ENCODE results near the gene SLC8A3. TPM values are rescaled to one million over a fixed set of nuclear protein-coding genes. Genes with fewer than 3 reads are reported as not detected.
A peak's percentile ranks its signal among the peaks of the same experiment; 100 is the strongest.

SLC8A3 gene
- total and polyA plus RNA-seq, 2 of the 13 experiments (the other 11 are each of a cell fraction or from before 2014, with no cell fraction given): 0.01 to 0.02 TPM

DNA sequence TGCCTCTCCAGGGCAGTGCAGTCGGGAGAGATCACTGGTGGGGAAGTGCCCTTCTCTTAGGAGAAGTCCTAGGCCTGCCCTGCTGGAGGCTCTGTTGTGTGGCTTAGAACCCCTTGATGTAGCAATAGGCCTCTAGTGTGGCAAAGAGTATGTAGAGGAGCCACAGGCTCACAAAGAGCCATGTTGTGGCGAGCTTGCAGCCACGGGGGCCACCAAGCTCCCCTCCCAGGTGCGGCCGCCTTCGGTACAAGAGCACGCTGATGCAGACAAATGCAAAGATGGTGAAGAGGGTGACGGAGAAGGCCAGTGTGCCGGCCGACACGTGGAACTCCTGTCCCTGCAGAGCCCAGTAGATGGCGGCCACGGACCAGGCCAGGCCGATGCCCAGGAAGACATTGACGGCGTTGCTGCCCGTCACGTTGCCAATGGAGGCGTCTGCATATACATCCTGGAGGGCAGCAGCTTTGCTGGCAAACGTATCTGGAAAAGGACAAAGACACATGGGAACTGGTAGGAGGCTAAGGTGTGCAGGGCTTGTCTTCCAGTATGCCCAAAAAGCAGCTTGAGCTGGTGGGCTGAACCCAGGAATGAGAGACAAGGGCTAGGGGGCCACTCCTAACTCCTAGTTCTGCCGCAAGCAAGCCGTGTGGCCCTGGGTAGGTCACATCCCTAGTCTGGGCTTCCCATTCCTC lies 142.8 kb downstream of the SLC8A3 start (continued):
- TF ChIP-seq, protein P1, sequence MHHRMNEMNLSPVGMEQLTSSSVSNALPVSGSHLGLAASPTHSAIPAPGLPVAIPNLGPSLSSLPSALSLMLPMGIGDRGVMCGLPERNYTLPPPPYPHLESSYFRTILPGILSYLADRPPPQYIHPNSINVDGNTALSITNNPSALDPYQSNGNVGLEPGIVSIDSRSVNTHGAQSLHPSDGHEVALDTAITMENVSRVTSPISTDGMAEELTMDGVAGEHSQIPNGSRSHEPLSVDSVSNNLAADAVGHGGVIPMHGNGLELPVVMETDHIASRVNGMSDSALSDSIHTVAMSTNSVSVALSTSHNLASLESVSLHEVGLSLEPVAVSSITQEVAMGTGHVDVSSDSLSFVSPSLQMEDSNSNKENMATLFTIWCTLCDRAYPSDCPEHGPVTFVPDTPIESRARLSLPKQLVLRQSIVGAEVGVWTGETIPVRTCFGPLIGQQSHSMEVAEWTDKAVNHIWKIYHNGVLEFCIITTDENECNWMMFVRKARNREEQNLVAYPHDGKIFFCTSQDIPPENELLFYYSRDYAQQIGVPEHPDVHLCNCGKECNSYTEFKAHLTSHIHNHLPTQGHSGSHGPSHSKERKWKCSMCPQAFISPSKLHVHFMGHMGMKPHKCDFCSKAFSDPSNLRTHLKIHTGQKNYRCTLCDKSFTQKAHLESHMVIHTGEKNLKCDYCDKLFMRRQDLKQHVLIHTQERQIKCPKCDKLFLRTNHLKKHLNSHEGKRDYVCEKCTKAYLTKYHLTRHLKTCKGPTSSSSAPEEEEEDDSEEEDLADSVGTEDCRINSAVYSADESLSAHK (CRISPR knock-in tag; IDR thresholded peaks at IDR 0.05; ENCODE audit: borderline replicate concordance): no peak
- TF ChIP-seq MTF1 (CRISPR knock-in tag; IDR thresholded peaks at IDR 0.05): no peak
- TF ChIP-seq ZKSCAN1 (IDR thresholded peaks at IDR 0.05; ENCODE audit: low read length): no peak
- TF ChIP-seq ZNF460 (CRISPR knock-in tag; IDR thresholded peaks at IDR 0.05; ENCODE audit: borderline replicate concordance): no peak
- TF ChIP-seq, protein P2, sequence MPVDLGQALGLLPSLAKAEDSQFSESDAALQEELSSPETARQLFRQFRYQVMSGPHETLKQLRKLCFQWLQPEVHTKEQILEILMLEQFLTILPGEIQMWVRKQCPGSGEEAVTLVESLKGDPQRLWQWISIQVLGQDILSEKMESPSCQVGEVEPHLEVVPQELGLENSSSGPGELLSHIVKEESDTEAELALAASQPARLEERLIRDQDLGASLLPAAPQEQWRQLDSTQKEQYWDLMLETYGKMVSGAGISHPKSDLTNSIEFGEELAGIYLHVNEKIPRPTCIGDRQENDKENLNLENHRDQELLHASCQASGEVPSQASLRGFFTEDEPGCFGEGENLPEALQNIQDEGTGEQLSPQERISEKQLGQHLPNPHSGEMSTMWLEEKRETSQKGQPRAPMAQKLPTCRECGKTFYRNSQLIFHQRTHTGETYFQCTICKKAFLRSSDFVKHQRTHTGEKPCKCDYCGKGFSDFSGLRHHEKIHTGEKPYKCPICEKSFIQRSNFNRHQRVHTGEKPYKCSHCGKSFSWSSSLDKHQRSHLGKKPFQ (CRISPR knock-in tag; IDR thresholded peaks at IDR 0.05; ENCODE audit: insufficient replicate concordance): peak; percentile 44
- TF ChIP-seq REXO4 (CRISPR knock-in tag; IDR thresholded peaks at IDR 0.05; ENCODE audit: borderline replicate concordance): no peak
- TF ChIP-seq, protein P3, sequence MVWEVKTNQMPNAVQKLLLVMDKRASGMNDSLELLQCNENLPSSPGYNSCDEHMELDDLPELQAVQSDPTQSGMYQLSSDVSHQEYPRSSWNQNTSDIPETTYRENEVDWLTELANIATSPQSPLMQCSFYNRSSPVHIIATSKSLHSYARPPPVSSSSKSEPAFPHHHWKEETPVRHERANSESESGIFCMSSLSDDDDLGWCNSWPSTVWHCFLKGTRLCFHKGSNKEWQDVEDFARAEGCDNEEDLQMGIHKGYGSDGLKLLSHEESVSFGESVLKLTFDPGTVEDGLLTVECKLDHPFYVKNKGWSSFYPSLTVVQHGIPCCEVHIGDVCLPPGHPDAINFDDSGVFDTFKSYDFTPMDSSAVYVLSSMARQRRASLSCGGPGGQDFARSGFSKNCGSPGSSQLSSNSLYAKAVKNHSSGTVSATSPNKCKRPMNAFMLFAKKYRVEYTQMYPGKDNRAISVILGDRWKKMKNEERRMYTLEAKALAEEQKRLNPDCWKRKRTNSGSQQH (CRISPR knock-in tag; IDR thresholded peaks at IDR 0.05; ENCODE audit: low read depth): peak; percentile 70; the same call in 1 of the 2 replicates
- 0 out of 2 replicates have a peak, but pooled peaks have one; percentile 28 for TF ChIP-seq ZNF589 (CRISPR knock-in tag; conservative IDR thresholded peaks at IDR 0.05)
- peak; percentile 51; the same call in 1 of the 2 replicates for TF ChIP-seq ZMYM3 (CRISPR knock-in tag; IDR thresholded peaks at IDR 0.05)
- peak; percentile 93; the same call in 1 of the 2 replicates for TF ChIP-seq ZNF788 (CRISPR knock-in tag; IDR thresholded peaks at IDR 0.05; ENCODE audit: borderline replicate concordance)
- no peak for TF ChIP-seq SMARCC2 (IDR thresholded peaks at IDR 0.05)
- TF ChIP-seq GABPB1 (CRISPR knock-in tag; IDR thresholded peaks at IDR 0.05): peak; percentile 64
- TF ChIP-seq, protein P4, sequence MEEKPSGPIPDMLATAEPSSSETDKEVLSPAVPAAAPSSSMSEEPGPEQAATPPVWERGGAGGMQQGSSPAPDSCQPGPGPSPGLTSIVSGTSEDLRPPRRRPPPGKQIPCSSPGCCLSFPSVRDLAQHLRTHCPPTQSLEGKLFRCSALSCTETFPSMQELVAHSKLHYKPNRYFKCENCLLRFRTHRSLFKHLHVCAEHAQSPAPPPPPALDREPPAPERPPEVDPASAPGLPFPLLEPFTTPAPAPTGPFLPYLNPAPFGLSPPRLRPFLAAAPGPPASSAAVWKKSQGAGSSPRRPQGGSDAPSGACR (CRISPR knock-in tag; IDR thresholded peaks at IDR 0.05): peak; percentile 81; the same call in 1 of the 2 replicates
- no peak for TF ChIP-seq FOXK2 (IDR thresholded peaks at IDR 0.05)
- TF ChIP-seq TOE1 (CRISPR knock-in tag; IDR thresholded peaks at IDR 0.05): peak; percentile 66; the same call in 1 of the 2 replicates
- TF ChIP-seq CAMTA2 (CRISPR knock-in tag; IDR thresholded peaks at IDR 0.05; ENCODE audit: borderline replicate concordance): no peak
- no peak for TF ChIP-seq HMGA1 (CRISPR knock-in tag; conservative IDR thresholded peaks at IDR 0.05)
- TF ChIP-seq POLR2A (IDR thresholded peaks at IDR 0.05; ENCODE audit: insufficient read depth in 1 of 2, low read depth in 2 of 2, low read length in 2 of 2): no peak
- TF ChIP-seq ELF1 (CRISPR knock-in tag; IDR thresholded peaks at IDR 0.05): peak; percentile 57
- peak; percentile 82; the same call in 1 of the 2 replicates for TF ChIP-seq ARNT2 (CRISPR knock-in tag; IDR thresholded peaks at IDR 0.05; ENCODE audit: low read depth)
- no peak for TF ChIP-seq NR2F6 (IDR thresholded peaks at IDR 0.05)
- TF ChIP-seq NR2F6 (CRISPR knock-in tag; IDR thresholded peaks at IDR 0.05): peak; percentile 45; the same call in 1 of the 2 replicates
- peak; percentile 44; the same call in 1 of the 2 replicates for TF ChIP-seq RBAK (CRISPR knock-in tag; IDR thresholded peaks at IDR 0.05)
